T-helper 9 cell (primary cell): ENCODE results near the gene SMARCD2.

Source experiments
- DNase-seq: peaks from one replicate; pipeline ENCODE4 v3.0.0-alpha.2; 2020

SMARCD2 gene

DNA sequence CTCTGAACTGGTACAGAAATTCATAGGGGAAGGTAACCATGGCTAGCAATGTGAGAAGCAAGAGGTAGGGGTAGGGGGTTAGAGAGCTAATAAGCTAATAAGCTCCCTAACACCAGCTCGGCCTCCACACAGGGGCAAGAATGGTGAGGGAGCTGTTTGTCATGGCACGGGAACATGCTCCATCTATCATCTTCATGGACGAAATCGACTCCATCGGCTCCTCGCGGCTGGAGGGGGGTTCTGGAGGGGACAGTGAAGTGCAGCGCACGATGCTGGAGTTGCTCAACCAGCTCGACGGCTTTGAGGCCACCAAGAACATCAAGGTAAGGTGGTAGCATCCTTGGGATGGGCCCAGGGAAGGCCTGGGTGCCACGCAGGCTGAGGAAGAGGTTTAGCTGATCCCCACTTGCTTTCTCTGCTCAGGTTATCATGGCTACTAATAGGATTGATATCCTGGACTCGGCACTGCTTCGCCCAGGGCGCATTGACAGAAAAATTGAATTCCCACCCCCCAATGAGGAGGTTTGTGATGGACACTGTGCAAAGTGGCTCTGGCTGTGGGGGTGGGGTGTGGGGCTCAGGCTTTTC is 11.5 kb downstream of the SMARCD2 start:
- no peak for DNase-seq

DNA sequence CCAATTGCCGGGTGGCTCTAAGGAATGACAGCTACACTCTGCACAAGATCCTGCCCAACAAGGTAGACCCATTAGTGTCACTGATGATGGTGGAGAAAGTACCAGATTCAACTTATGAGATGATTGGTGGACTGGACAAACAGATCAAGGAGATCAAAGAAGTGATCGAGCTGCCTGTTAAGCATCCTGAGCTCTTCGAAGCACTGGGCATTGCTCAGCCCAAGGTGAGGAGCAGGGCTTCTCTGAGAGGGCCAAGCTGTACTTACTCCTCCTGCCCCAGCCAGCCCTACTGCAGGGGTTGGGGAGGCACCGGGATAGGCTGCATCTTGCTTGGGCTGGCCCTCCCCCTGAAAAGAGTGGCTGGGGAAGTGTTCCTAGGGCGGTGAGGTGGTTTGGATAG is 12.2 kb downstream of the SMARCD2 start:
- DNase-seq, result no peak

DNA sequence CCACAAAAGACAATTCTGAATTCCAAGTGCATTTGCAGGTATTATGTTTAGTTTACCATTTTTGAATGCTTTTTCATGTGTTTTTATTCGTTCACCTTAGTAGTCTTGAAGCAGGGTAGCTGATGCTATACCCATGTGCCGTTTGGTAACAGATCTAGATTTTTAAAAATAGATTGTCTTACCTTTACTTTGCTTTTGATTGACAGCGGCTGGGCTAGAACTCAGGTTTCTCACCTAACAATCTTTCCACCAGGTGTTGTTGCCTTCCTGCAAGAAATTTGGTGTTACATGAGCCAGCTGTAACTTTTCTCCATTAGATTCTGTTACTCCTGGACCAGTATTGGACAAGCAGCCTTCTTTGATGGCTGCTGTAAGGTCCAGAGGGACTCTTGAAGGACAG is 13.5 kb downstream of the SMARCD2 start:
- DNase-seq, result no peak

GRCh38 chr17:63827801-63828221 is 14.7 kb downstream of the SMARCD2 start:
- no peak for DNase-seq

GRCh38 chr17:63827002-63827800 is 15.3 kb downstream of the SMARCD2 start, which contains the start of the genes FTSJ3 and PSMC5:
Gene FTSJ3, minus strand, starts transcription at chr17:63827663. Its CDS starts 761 bp downstream, at chr17:63826902.
Gene PSMC5, plus strand, starts transcription at chr17:63827431. Its CDS starts 60 bp downstream, at chr17:63827491.
- DNase-seq, result peak; percentile 91

GRCh38 chr17:63826468-63827001 is 15.9 kb downstream of the SMARCD2 start:
- DNase-seq, result no peak

DNA sequence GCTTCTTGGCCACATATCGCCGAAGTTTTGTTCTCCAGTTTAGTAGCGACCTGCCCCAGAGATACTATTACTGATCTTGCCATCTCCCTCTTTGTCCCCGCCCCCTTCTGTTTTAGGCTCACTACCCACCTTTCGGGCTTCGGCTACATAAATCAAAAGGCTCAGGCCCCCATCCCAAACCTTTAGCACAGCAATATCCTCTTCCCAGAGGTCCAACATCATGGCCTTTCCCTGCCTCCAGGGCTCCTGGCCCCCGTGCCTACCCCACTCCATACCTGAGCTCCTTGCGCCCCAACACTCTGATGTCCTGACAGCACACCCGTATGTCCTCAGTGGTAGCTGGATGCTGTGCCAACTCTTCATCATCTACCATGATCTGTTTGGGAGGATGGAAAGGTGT is 18.1 kb downstream of the SMARCD2 start:
- no peak for DNase-seq

DNA sequence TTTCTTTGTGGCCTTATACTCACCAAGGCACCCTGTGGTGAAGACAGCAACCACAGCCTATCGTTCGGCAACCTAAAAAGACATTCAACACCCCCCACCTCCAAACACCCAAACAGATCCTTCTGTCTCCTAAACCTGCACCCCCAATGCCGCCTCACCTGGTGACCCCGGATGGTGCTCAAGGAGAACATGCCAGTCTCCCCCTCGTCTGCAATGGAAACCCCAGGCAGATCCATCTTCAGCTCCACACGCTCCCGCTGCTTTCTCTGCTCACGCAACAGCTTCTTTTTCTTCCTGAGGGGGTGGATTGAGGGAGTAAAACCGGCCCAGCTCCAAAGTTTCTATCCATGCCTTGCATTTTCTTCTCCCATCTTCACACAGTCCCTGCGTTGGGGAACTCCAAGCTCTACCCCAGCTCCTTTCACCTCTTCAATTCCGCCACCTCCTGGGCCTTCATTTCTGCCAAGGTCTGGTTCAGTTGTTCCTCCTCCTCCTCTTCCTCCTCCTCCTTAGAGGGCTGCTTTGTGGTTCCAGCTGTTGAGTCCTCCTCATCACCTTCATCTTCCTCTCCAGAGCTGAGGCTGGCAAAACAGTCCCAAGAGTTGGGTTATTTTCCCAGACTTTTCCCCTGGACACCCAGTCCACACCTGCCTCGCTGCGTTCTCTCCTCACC is 18.7 kb downstream of the SMARCD2 start:
- no peak for DNase-seq

- no peak for DNase-seq
Measured at GRCh38 chr17:63822537-63822936, 19.9 kb downstream of the SMARCD2 start.

DNA sequence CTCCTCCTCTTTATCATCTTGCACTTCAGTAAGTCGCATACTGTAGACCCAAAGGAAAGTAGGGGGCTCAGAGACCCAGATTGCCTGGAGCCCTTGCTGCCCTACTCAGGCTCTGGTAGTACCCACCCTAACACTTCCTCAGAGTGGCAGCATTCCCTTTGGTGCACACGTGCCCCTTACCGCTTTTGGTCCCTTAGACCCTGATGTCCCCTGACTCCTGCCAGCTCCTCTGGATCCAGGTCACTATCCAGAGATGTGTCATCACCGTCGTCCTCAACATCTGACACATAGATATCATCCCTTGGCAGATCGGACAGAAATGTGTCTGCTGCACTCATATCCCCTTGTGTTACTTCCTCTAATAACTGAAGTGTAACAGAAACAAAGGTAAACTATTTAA is 20.7 kb downstream of the SMARCD2 start:
- no peak for DNase-seq

DNA sequence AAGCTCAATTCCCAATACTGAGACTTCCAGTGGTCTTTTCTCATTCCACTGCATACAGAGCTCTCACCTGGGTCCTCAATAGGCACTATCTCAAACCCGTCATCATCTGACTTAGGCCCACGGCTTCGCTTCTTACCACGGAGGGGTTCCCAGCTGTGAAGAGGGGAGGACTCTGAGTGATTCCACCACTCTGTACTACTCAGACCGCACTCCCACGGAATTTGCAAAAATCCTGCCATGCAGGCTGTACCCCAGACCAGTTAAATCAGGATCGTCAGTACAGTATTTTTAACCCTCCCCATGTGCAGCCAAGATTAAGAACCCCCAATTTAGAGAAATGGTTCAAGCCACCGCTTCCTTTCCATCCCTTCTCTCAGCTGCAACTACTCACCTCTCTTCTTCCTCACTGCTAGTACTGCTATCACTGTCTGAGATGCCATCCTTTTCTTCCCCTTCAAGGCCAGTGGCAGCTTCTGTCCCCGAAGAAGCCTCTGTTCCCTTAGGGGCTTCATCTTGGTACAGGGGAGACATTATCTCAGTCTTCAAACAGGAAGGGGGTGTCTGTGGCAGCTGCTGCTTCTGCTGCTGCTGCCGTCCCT is 21.4 kb downstream of the SMARCD2 start:
- no peak for DNase-seq

- DNase-seq, result no peak
Measured at GRCh38 chr17:63819585-63820537, 22.6 kb downstream of the SMARCD2 start.

- no peak for DNase-seq
Measured at GRCh38 chr17:63819131-63819530, 23.4 kb downstream of the SMARCD2 start.

DNA sequence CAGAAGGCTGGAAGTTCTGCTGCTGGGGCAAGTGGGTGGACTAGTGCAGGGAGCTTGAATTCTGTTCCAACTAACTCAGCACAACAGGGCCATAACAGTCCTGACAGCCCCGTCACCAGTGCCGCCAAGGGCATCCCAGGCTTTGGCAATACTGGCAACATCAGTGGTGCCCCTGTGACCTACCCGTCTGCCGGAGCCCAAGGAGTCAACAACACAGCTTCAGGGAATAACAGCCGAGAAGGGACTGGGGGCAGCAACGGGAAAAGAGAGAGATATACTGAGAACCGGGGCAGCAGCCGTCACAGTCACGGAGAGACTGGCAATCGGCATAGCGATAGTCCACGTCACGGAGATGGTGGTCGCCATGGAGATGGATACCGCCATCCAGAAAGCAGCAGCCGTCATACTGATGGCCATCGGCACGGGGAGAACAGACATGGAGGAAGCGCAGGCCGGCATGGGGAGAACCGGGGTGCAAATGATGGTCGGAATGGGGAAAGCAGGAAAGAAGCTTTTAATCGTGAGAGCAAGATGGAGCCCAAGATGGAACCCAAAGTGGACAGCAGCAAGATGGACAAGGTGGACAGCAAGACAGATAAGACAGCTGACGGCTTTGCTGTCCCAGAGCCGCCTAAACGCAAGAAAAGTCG is 24.6 kb downstream of the SMARCD2 start:
- DNase-seq, result no peak

DNA sequence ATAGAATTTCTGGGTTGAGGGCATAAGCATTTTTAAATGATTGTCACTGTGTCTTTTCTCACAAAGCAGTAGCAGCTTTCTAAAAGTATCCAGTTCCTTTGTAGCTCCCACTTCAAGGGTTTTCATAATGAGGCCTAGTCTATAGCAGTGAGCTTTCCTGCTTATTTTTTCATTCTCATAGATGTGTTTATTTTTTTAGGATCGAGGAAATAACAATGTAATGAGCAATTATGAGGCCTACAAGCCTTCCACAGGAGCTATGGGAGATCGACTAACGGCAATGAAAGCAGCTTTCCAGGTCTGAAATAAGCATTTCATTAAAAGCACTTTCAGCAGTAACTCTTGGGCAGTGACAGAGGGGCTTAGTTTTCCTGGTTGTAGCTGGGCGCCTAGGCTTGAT is 25.8 kb downstream of the SMARCD2 start:
- no peak for DNase-seq

DNA sequence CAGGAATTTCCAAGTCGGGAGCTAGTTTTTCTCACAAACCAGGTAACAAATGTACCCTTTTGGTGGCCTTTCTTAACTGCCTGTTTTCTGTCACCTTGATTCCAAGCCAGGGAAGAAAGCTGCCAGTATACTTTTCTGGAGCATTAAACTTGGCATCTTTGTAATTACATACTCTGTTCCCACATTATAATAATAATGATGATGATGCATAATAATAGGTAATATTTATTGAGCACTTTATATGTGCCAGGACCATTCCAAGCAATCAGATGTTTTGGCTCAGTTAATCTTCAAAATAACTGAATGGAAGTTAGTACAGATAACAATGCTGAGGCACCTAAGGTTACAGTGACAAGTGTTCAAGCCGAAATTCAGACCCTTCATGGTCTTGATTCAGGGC is 26.4 kb downstream of the SMARCD2 start:
- no peak for DNase-seq

DNA sequence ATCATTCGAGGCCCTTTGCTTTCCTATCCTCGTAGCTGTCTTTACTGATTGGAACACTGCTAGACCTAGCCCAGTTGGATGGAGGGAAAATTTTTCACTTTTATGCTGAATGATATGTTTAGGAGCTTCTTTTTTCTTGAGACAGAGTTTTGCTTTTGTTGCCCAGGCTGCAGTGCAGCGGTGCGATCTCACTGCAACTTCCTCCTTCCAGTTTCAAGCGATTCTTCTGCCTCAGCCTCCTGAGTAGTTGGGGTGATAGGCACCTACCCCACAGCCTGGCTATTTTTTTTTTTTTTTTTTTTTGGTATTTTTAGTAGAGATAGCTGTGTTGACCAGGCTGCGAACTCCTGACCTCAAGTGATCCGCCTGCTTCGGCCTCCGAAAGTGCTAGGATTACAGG is 32.5 kb downstream of the SMARCD2 start:
- no peak for DNase-seq

- DNase-seq, result no peak
Measured at GRCh38 chr17:63805591-63805990, 36.9 kb downstream of the SMARCD2 start.

DNA sequence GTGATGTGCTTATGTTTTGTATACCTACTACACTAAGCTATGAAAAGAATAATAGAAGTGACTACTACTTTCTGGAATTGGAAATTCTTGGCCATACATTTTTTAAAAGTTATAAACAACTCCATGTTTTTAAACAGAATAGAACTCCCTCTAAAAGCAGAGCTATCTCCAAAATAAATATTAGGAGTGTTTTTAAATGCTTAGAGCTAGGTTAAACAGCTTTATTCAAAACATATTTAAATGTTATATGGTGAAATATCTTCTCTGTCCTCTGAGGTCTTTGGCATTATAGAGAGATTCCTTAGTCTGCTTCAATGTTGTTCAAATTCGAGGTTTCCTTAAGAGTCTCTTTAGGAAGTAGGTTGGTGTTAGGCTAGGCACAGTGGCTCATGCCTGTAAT is 38.2 kb downstream of the SMARCD2 start:
- no peak for DNase-seq

GRCh38 chr17:63800783-63801182 is 41.7 kb downstream of the SMARCD2 start:
- no peak for DNase-seq

GRCh38 chr17:63798572-63799106 is 43.8 kb downstream of the SMARCD2 start:
- no peak for DNase-seq
